Duodenal mucosa (tissue), 2 donors: ENCODE measurements around the gene NRXN2.

Experiments used
- H3K27ac ChIP-seq: one replicate; pipeline ENCODE4 v1.7.0; 2013; ENCODE audit warnings: low read depth, low read length
- H3K27me3 ChIP-seq, 2 donors: one replicate each; pipeline ENCODE4 v1.7.0; 2013; ENCODE audit warnings: low read length in 2 of 2, control low read depth in 1 of 2; ENCODE audit not compliant: insufficient read depth in 2 of 2, control insufficient read depth in 1 of 2
- H3K36me3 ChIP-seq, 2 donors: one replicate each; pipeline ENCODE4 v1.7.0; 2013; ENCODE audit warnings: low read length in 2 of 2, control low read depth in 1 of 2; ENCODE audit not compliant: insufficient read depth in 2 of 2, control insufficient read depth in 1 of 2
- H3K4me1 ChIP-seq, 2 donors: one replicate each; pipeline ENCODE4 v1.7.0; 2013; ENCODE audit warnings: low read length in 2 of 2, control low read depth in 1 of 2; ENCODE audit not compliant: insufficient read depth in 2 of 2, control insufficient read depth in 1 of 2
- H3K4me3 ChIP-seq, 2 donors: one replicate each; pipeline ENCODE4 v1.7.0; 2013; ENCODE audit warnings: low read length in 2 of 2, low read depth in 1 of 2
- H3K9ac ChIP-seq, 2 donors: one replicate each; pipeline ENCODE4 v1.7.0; 2013; ENCODE audit warnings: low read length in 2 of 2, low read depth in 1 of 2
- H3K9me3 ChIP-seq, 2 donors: one replicate each; pipeline ENCODE4 v1.7.0; 2013; ENCODE audit warnings: low read length in 2 of 2, control low read depth in 1 of 2; ENCODE audit not compliant: control insufficient read depth in 1 of 2

NRXN2 gene

DNA sequence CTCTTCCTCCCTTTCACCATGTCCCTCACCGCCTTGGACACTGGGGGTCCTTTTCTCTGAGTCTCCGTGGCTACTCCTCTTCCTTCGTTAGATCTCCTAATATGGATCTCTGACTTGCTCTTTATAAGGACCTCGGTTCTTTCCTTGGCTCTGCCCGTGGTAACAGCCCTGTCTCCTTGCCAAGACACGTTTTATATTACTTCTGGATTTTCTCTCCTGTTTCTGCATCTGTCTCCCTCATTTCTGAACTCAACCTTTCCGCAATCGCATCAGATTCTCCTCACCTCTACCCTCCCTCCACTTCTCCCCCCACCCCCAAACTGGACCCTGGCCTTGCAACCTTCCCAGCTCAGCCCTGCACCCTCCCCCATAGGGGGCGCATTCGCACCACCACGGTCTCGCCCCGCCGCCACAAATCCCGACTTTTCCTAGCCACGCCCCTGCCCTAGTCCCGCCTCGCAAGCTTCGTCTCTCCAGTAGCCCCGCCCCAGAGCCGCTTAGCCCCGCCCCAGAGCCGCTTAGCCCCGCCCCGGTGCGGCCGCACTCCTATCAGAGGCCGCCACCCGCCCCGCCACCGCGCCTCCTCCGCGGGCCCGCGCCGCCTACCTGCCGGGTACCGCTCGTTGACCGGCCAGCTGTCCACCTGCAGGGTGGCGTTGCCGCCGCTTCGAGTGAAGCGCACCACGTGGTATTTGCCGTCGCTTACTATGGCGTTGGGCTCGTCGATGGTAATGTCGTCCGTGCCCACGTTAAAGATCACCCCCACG, 93.0 kb downstream of the NRXN2 start:
- Histone ChIP-seq H3K9ac (no peak overlapping the region), H3K9me3 (no peaks in the 10 kb centered on the region), H3K27ac (no peak overlapping the region), H3K4me1 (no peaks in the 10 kb centered on the region), H3K36me3 (no peaks in the 10 kb centered on the region), H3K27me3 (peaks cover 0 to 5% of the 10 kb centered on the region in 2 donors), H3K4me3 (no peak overlapping the region)

DNA sequence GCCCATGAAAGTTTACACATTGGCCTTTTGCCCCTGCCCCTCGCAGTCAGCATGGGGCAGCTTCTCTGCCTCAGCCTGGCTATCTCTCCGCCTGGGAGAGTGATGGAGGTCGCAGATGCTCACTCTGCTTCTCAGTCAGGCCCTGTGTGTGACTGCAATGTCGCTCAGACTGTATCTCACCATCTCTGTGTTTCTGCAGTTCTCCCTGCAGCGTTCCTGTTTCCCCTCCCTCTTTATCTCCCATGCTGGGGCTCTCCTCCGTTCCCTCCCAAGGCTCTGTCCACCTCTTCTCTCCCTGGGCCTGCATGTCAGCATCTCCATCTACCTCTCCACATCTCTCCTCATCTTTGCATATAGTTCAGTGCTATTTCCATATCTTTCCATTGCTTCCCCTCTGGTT, 93.9 kb downstream of the NRXN2 start:
- Histone ChIP-seq H3K27me3 (peaks cover 0 to 5% of the 10 kb centered on the region in 2 donors), H3K4me1 (no peaks in the 10 kb centered on the region), H3K4me3 (no peak overlapping the region), H3K27ac (no peak overlapping the region), H3K36me3 (no peaks in the 10 kb centered on the region), H3K9ac (no peak overlapping the region), H3K9me3 (no peaks in the 10 kb centered on the region)

DNA sequence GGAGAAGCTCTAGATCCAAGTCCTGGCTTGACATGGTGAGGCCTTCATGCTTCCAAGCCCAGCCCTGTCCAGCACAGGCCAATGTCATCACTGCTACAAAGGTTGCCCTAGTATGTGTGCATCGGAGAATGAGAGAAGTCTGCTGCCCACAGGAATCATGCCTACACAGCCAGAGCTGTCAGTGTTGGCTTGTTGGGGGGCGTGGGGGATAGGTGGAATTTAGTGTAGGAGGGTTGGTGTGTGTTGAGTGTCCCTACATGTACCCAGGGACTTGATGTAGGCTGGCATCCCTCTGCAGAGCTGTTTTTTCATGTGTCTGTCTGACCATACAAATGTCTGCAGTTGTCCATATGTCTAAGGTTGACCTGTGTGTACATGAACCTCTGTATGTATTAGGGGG, 94.4 kb downstream of the NRXN2 start:
- no peaks in the 10 kb centered on the region for H3K36me3 ChIP-seq
- H3K4me1 ChIP-seq, result no peaks in the 10 kb centered on the region
- H3K9me3 ChIP-seq, result no peaks in the 10 kb centered on the region
- H3K9ac ChIP-seq, result no peak overlapping the region
- peaks cover 0 to 5% of the 10 kb centered on the region in 2 donors for H3K27me3 ChIP-seq
- no peak overlapping the region for H3K27ac ChIP-seq
- H3K4me3 ChIP-seq, result no peak overlapping the region

DNA sequence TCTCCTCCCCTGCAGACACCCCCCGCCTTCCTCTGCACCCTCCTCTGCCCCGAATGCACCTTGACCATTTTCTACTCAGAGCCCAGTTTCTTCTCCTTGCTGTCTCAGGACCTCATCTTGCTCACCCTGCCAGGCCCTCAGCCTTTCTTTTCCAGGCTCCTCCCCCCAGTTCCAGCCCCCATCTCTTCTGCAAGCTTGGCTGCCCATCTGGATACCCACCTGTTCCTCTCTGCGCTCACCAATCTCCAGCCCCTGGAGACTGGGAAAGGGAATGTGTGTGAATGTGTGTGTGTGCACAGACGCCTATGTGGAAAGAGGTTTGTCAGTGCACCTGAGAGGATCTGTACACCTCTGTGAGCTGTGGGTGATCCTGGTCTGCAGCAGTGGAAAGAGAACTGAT, 95.6 kb downstream of the NRXN2 start:
- Histone ChIP-seq H3K36me3 (no peaks in the 10 kb centered on the region), H3K27ac (no peak overlapping the region), H3K27me3 (peaks cover 0 to 5% of the 10 kb centered on the region in 2 donors), H3K9ac (no peak overlapping the region), H3K4me1 (no peaks in the 10 kb centered on the region), H3K4me3 (no peak overlapping the region), H3K9me3 (no peaks in the 10 kb centered on the region)

DNA sequence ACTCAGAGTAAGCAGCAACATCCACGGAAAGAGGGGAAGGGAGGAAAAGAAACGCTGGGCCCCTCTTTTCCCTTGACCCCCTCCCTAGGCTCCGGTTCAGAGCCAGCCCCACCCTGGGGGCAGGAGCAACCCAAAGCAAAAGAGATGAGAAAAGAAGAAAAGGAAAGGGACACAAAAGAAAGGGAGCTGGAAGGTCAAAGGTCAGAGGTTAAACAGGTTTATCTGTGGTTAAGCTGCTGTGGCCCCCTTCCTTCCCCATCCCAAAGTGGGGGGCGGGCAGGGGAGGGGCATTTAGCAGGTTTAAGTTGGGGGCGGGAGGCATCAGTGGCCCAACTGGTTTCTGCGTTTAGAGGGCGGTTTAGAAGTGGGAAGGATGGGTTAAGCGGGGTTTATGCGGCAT, 96.4 kb downstream of the NRXN2 start:
- Histone ChIP-seq H3K4me3 (no peak overlapping the region), H3K4me1 (no peaks in the 10 kb centered on the region), H3K27ac (no peak overlapping the region), H3K27me3 (peaks cover 0 to 5% of the 10 kb centered on the region in 2 donors), H3K9me3 (no peaks in the 10 kb centered on the region), H3K36me3 (no peaks in the 10 kb centered on the region), H3K9ac (no peak overlapping the region)

DNA sequence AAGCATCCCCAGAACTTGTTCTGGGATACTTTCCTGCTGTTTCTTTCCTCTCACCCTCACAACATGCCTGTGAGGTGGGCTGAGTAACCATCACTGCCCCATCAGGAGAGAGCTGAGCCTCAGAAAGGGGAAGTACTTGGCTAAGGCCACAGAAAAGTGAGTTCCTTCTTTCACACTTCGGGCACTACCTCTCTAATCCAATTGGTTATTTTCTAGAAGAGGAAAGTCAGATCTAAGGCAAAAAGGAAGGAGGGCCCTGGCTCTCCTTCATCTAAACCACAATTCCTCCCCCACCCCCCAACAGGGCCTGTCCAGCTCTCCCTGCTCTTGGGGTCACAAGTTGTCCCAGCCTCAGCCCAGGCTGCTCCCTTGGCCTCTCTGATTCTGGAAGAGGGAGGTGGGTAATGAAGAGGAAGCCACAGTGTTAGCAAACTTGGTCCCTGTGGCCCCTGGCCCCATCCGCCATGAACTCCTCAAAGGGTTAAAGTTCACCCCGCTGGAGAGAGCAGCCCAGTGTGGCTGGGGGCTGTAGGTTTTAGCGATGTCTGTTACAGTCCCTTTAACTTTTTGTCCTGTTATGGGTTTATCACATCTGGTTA, 98.0 kb downstream of the NRXN2 start:
- Histone ChIP-seq H3K36me3 (no peaks in the 10 kb centered on the region), H3K4me1 (peaks cover 11 to 12% of the 10 kb centered on the region in 2 donors), H3K9me3 (no peaks in the 10 kb centered on the region), H3K4me3 (no peak overlapping the region), H3K9ac (no peak overlapping the region), H3K27me3 (peaks cover 0 to 5% of the 10 kb centered on the region in 2 donors), H3K27ac (no peak overlapping the region)

DNA sequence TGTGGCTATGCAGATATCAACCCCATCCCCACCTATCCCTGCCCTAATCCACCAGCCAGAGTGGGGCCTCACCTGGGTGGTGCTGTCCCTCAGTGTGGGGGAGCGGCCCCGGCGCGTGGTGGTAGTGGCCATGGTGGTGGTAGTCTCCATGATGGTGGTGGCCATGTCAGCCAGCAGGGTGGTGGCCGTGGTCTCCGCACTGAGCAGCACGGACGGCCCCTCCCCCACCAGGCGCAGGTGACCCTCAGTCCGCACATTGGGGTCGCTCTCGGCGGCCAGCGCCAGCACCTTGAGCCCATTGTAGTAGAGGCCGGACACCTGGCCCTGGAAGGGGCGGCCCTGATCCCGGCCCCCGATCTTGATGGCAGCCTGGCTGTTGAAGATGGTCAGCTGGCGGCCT, 100.3 kb downstream of the NRXN2 start:
- no peaks in the 10 kb centered on the region for H3K27me3 ChIP-seq
- no peaks in the 10 kb centered on the region for H3K9me3 ChIP-seq
- H3K36me3 ChIP-seq, result no peaks in the 10 kb centered on the region
- no peak overlapping the region for H3K4me3 ChIP-seq
- no peak overlapping the region for H3K9ac ChIP-seq
- peaks cover 11 to 15% of the 10 kb centered on the region in 2 donors for H3K4me1 ChIP-seq
- no peak overlapping the region for H3K27ac ChIP-seq

DNA sequence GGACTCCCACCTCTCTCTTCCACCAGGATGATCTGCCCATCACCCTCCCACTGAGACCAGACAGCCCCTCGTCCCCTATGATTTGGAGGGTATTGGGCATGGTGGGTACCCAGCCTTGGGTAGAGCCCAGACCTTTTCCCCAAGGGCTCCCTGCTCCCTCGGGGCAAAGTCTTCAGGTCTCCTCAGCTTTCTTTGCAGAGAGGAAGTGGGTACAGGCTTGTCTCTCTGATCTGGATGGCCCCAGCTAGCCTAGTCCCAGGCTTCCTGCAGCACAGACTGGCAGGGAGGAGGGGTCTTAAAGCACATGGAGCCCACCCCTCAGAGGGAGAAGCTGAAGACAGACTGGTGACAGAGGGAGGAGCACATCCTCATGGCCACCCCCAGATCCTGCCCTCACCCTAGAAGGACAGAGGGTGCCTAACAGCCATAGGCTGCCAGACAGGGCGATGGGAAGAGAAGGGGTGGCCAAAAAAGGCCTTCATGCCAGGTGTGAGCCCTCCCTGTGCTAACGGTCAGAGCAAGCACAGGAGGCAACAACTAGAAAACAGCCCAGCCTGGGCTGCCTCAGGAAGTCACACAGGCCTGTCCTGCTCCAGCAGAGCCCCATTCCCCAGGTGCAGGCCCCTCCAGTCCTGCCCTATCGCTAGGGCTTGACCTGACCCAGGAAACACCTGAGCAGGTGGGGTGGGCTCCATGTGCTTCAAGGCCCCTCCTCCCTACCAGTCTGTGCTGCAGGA, 101.5 kb downstream of the NRXN2 start:
- no peak overlapping the region for H3K9ac ChIP-seq
- no peak overlapping the region for H3K4me3 ChIP-seq
- H3K27me3 ChIP-seq, result no peaks in the 10 kb centered on the region
- H3K9me3 ChIP-seq, result no peaks in the 10 kb centered on the region
- H3K4me1 ChIP-seq, result peaks cover 11 to 15% of the 10 kb centered on the region in 2 donors
- H3K27ac ChIP-seq, result no peak overlapping the region
- no peaks in the 10 kb centered on the region for H3K36me3 ChIP-seq

DNA sequence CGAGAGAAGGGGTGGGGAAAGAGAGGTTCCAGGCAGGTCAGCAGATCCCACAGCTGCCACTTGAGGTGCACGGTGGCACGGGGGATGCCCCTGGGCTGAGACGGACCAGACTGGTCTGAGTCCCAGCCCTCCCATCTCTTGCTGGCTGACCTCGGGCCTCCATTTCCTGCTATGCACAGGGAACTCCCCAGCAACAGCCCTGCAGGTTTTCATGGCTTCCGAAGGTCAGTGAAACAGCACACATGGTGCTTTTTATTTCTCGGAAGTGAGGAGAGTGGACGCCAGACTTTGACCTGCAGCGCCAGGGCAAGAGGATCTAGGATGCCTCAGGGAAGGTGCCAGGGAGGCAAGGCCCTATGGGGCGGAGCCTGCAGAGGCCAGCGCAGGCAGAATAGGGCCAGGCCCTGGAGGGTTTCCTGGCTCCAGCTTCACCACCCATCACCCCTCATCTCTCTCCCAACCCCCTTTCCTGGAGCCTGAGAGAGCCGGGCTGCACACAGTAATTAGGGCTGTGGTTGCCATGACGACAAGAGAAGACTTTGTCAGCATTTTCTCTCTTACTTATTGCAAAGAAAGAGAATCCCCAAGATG, 102.5 kb downstream of the NRXN2 start:
- peaks cover 11 to 15% of the 10 kb centered on the region in 2 donors for H3K4me1 ChIP-seq
- H3K36me3 ChIP-seq, result no peaks in the 10 kb centered on the region
- peak overlapping the region in 1 of 2 donors; percentile 23 for H3K4me3 ChIP-seq
- no peaks in the 10 kb centered on the region for H3K27me3 ChIP-seq
- no peak overlapping the region for H3K27ac ChIP-seq
- no peaks in the 10 kb centered on the region for H3K9me3 ChIP-seq
- H3K9ac ChIP-seq, result no peak overlapping the region
